GM12878 (cell line): ENCODE data around the gene DAZAP1. TPM values are rescaled to one million over a fixed set of nuclear protein-coding genes. Genes with fewer than 3 reads are reported as not detected.

Experiments used
- ATAC-seq: fragments of 200-7000 bp; cut with Tn5 transposase; 3 replicates; pipeline ENCODE4 v1.9.1; 2020; ENCODE audit warnings: mild to moderate bottlenecking, moderate library complexity
- BruUV-seq: library from RNA; stranded (reverse); fragments of 400-500 nt; replicated peaks from 2 replicates; lab custom pipeline; 2021; lab: Mats Ljungman, UMichigan
- CTCF ChIA-PET: fragments of 300-600 bp; sonication (Branson Sonifier 250); formaldehyde crosslinking; extraction: SDS; loops from one replicate; lab custom pipeline; 2021; ENCODE audit warnings: inconsistent platforms; lab: Yijun Ruan, JAX
- POLR2A ChIA-PET: fragments of 350-600 bp; formaldehyde crosslinking; extraction: SDS; loops from one replicate; lab custom pipeline; 2021; ENCODE audit warnings: inconsistent platforms; lab: Charles Lee
- RAD21 ChIA-PET: fragments of 300-600 bp; sonication (Branson Sonifier 250); formaldehyde crosslinking; loops from one replicate; lab custom pipeline; 2023; ENCODE audit warnings: antibody characterized with exemption; ENCODE audit not compliant: unreplicated experiment; lab: Charles Lee
- SMC1A ChIA-PET: fragments of 300-600 bp; sonication (Branson Sonifier 250); formaldehyde crosslinking; loops from one replicate; lab custom pipeline; 2023; ENCODE audit not compliant: unreplicated experiment, uncharacterized antibody; lab: Charles Lee
- DNase-seq: peaks from one replicate; pipeline ENCODE4 v3.0.0-alpha.2; 2011; ENCODE audit warnings: low read depth, low spot score
- FAIRE-seq: peaks from 3 replicates; lab custom pipeline; 2011; peaks lifted over from hg19 to GRCh38; lab: Jason Lieb, UNC
- H2AFZ ChIP-seq: 2 replicates; pipeline ENCODE4 v1.6.0; 2011; ENCODE audit warnings: low read depth, low read length, control low read depth; ENCODE audit not compliant: control insufficient read depth
- H3K27ac ChIP-seq: 2 replicates; pipeline ENCODE4 v1.5.1; 2011; ENCODE audit warnings: control low read depth; ENCODE audit not compliant: control insufficient read depth, insufficient read depth
- H3K27me3 ChIP-seq, 2 experiments: replicated peaks in 1 of 2; 2 replicates each; pipeline versions ENCODE4 v1.6.0 to v1.6.1; 2011; ENCODE audit warnings: low read length in 1 of 2; ENCODE audit not compliant: control insufficient read depth in 2 of 2, insufficient read depth in 2 of 2
- H3K36me3 ChIP-seq, 2 experiments: 2 replicates each; pipeline ENCODE4 v1.5.1; 2011; ENCODE audit warnings: low read length in 1 of 2; ENCODE audit not compliant: control insufficient read depth in 2 of 2, insufficient read depth in 2 of 2
- H3K4me1 ChIP-seq: 2 replicates; pipeline ENCODE4 v1.6.1; 2011; ENCODE audit warnings: mild to moderate bottlenecking, low read length, moderate library complexity, mixed read lengths; ENCODE audit not compliant: control insufficient read depth, insufficient read depth
- H3K4me2 ChIP-seq: 2 replicates; pipeline ENCODE4 v1.6.0; 2011; ENCODE audit warnings: control low read depth; ENCODE audit not compliant: control insufficient read depth, insufficient read depth
- H3K4me3 ChIP-seq: fragments of 200-600 bp; sonication (generic); 2 replicates; pipeline ENCODE4 v1.5.1; 2016
- H3K79me2 ChIP-seq: 2 replicates; pipeline ENCODE4 v1.6.0; 2011; ENCODE audit warnings: low read length; ENCODE audit not compliant: control insufficient read depth, insufficient read depth
- H3K9ac ChIP-seq: 2 replicates; pipeline ENCODE4 v1.8.0; 2011; ENCODE audit warnings: low read length, control low read depth, mixed read lengths; ENCODE audit not compliant: control insufficient read depth, insufficient read depth
- H3K9me3 ChIP-seq: replicated peaks from 3 replicates; pipeline ENCODE4 v1.5.1; 2011; ENCODE audit warnings: mild to moderate bottlenecking, low read length; ENCODE audit not compliant: control insufficient read depth, insufficient read depth
- H4K20me1 ChIP-seq: 2 replicates; pipeline ENCODE4 v1.6.0; 2011; ENCODE audit not compliant: control insufficient read depth, insufficient read depth
- ATF7 ChIP-seq: fragments of 450-650 bp; IDR thresholded peaks from 2 replicates; pipeline ENCODE4 v1.6.1; 2016; ENCODE audit warnings: low read depth, mild to moderate bottlenecking
- BACH1 ChIP-seq: fragments of 450-650 bp; IDR thresholded peaks from 2 replicates; pipeline ENCODE4 v1.6.1; 2017; ENCODE audit warnings: mild to moderate bottlenecking, borderline replicate concordance
- BCL11A ChIP-seq: IDR thresholded peaks from 2 replicates; pipeline ENCODE4 v1.6.1; 2011; ENCODE audit warnings: low read depth, low read length
- BMI1 ChIP-seq: fragments of 450-650 bp; IDR thresholded peaks from 2 replicates; pipeline ENCODE4 v1.6.1; 2016; ENCODE audit warnings: mild to moderate bottlenecking, moderate library complexity, borderline replicate concordance
- BRCA1 ChIP-seq: IDR thresholded peaks from 2 replicates; pipeline ENCODE4 v1.6.1; 2011; ENCODE audit warnings: low read depth, low read length, improper control_type of control experiment
- CEBPB ChIP-seq, 2 experiments: fragments of 150-350 bp in 1 of 2; IDR thresholded peaks; 2 replicates each; pipeline ENCODE4 v1.6.1; 2012 to 2014; ENCODE audit warnings: low read depth in 2 of 2, low read length in 2 of 2, borderline replicate concordance in 1 of 2, inconsistent platforms in 1 of 2
- CREM ChIP-seq: IDR thresholded peaks from 2 replicates; pipeline ENCODE4 v1.6.1; 2014; ENCODE audit warnings: antibody characterized with exemption, low read depth
- ESRRA ChIP-seq: IDR thresholded peaks from 2 replicates; pipeline ENCODE4 v1.6.1; 2012; ENCODE audit warnings: mild to moderate bottlenecking, low read length, improper control_type of control experiment
- GATAD2B ChIP-seq: fragments of 450-650 bp; conservative IDR thresholded peaks from 2 replicates; pipeline ENCODE4 v1.6.1; 2017; ENCODE audit warnings: low read depth, mild to moderate bottlenecking, moderate library complexity
- SIN3A ChIP-seq: IDR thresholded peaks from 2 replicates; pipeline ENCODE4 v1.6.1; 2012; ENCODE audit warnings: low read depth, low read length, improper control_type of control experiment
- SMC3 ChIP-seq: IDR thresholded peaks from 2 replicates; pipeline ENCODE4 v1.6.1; 2011; ENCODE audit warnings: low read length, improper control_type of control experiment, borderline replicate concordance
- SREBF2 ChIP-seq: IDR thresholded peaks from 2 replicates; pipeline ENCODE4 v1.6.1; 2012; ENCODE audit warnings: mild to moderate bottlenecking, low read length
- SUZ12 ChIP-seq: fragments of 200-600 bp; sonication (generic); IDR thresholded peaks from one replicate; pipeline ENCODE4 v1.6.1; 2018; ENCODE audit warnings: antibody characterized with exemption, mild to moderate bottlenecking; ENCODE audit not compliant: unreplicated experiment
- TCF7 ChIP-seq: IDR thresholded peaks from 2 replicates; pipeline ENCODE4 v1.6.1; 2014; ENCODE audit warnings: antibody characterized with exemption, borderline replicate concordance
- ZSCAN29 ChIP-seq: fragments of 450-650 bp; IDR thresholded peaks from 2 replicates; pipeline ENCODE4 v1.6.1; 2017; ENCODE audit warnings: mild to moderate bottlenecking, moderate library complexity
- WGBS: methylation state at CpG from one replicate; pipeline ENCODE4 v1.1.6; 2016; ENCODE audit warnings: low lambda C conversion rate; ENCODE audit not compliant: insufficient replicate concordance, insufficient coverage; ENCODE audit errors: missing lambda C conversion rate; 5-methylcytosine and 5-hydroxymethylcytosine counted together
- in situ Hi-C: fragments of 300-500 bp; cut with MboI; formaldehyde crosslinking; loops from 9 replicates; pipeline ENCODE4 v1.14.3; 2018; ENCODE audit warnings: mixed read lengths
- intact Hi-C: fragments of 100-400 bp; cut with micrococcal nuclease; formaldehyde crosslinking; loops from one replicate; pipeline ENCODE4 v1.14.2; 2022; ENCODE audit not compliant: unreplicated experiment
- polyA plus RNA-seq, 11 experiments: library from polyadenylated mRNA; depleted of rRNA in 4 of 11; unstranded in 6 of 11; stranded (reverse) in 5 of 11; fragments of >200 nt; fragmentation: Nextera tagmentation in 4 of 11; fragmentation: Illumina TruSeq in 1 of 11; extraction: Ambion mirVana in 4 of 11; extraction: Trizol in 1 of 11; gene quantifications; 1 replicate in 1 of 11; 2 replicates in 10 of 11; pipeline versions ENCODE4 v1.2.1 to v1.2.3, GENCODE V29; 2011 to 2016; ENCODE audit warnings: inconsistent platforms in 2 of 11, missing spikeins in 2 of 11, low read depth in 1 of 11
- total RNA-seq, 4 experiments: library from RNA; depleted of rRNA in 3 of 4; stranded (reverse); fragments of >200 nt in 3 of 4; fragmentation: Illumina TruSeq in 1 of 4; extraction: Trizol in 1 of 4; gene quantifications; 2 replicates each; pipeline versions ENCODE4 v1.2.1 to v1.2.3, GENCODE V29; 2013 to 2021
- TF ChIP-seq, protein P1 (sequence below): IDR thresholded peaks from 2 replicates; pipeline ENCODE4 v1.6.1; 2012; ENCODE audit warnings: low read depth, low read length, improper control_type of control experiment
- TF ChIP-seq, protein P2 (sequence below): fragments of 150-350 bp; IDR thresholded peaks from 2 replicates; pipeline ENCODE4 v1.6.1; 2014; ENCODE audit warnings: mild to moderate bottlenecking, low read depth, low read length
- TF ChIP-seq, protein P3 (sequence below): fragments of 450-650 bp; IDR thresholded peaks from 2 replicates; pipeline ENCODE4 v1.6.1; 2016; ENCODE audit warnings: mild to moderate bottlenecking, moderate library complexity, borderline replicate concordance

The DAZAP1 gene
- total and polyA plus RNA-seq, 10 of the 15 experiments (the other 5 are each of a cell fraction or from before 2014, with no cell fraction given), result 9.9 to 240 (median 92.3) TPM

DNA sequence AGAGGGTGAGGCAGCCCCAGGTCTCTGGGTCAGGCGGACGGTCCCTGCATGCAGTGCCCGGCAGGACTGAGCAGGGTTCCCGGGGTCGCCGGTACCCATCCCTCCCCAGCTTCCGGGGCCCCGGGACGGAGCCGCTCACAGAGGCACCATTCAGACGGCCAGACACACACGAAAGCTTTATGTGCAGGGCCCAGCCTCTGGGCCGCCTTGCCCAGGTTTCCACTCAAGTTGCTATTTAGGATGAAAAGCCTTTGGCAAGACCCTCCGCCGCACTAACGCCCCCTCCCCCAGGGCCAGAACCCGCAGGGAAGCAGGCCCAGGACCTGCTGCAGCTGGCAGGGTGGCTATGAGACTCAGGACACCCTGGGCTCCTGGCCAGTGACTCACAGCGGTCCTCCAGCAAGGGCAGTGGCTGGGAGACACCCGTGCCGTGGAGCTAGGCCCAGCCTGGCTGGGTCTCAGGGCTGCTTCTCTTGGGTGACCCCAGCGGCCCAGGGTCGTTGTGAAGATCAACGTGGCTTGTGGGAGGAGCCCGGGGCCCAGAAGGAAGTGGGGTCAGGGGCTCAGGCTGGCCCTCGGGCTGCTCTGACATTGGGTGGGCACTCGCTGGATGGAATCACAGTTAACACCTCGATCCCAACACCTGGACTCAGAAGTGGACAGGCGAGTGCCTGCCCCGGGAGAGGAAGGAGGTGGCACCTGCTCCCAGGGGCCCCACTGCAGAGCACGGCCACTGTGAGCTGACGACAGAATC lies 66.8 kb downstream of the DAZAP1 start:
- Histone ChIP-seq H3K4me2 (no peak overlapping the region), H3K9me3 (no peaks in the 10 kb centered on the region), H3K36me3 (no peaks in the 10 kb centered on the region), H3K4me1 (peaks cover 7% of the 10 kb centered on the region), H3K27me3 (peaks cover 3 to 22% of the 10 kb centered on the region in 2 experiments), H3K4me3 (no peak overlapping the region), H3K27ac (no peak overlapping the region), H3K9ac (no peak overlapping the region), H4K20me1 (peaks cover 7% of the 10 kb centered on the region), H2AFZ (no peak overlapping the region), H3K79me2 (peaks cover 8% of the 10 kb centered on the region)
- 78% methylated on average over 31 of the region's 31 CpGs for WGBS
- ChIA-PET RAD21 (no interaction called here), CTCF (no interaction called here), POLR2A (no interaction called here), SMC1A (no interaction called here)
- no peak for TF ChIP-seq BRCA1
- TF ChIP-seq ATF7, result no peak
- TF ChIP-seq TCF7, result no peak
- no peak for TF ChIP-seq SMC3
- TF ChIP-seq, protein P1, sequence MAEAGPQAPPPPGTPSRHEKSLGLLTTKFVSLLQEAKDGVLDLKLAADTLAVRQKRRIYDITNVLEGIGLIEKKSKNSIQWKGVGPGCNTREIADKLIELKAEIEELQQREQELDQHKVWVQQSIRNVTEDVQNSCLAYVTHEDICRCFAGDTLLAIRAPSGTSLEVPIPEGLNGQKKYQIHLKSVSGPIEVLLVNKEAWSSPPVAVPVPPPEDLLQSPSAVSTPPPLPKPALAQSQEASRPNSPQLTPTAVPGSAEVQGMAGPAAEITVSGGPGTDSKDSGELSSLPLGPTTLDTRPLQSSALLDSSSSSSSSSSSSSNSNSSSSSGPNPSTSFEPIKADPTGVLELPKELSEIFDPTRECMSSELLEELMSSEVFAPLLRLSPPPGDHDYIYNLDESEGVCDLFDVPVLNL, result no peak
- no peak for TF ChIP-seq CEBPB (IDR thresholded peaks at IDR 0.05; ENCODE audit: borderline replicate concordance in 1 of 2, low read depth in 2 of 2, low read length in 2 of 2)
- TF ChIP-seq, protein P2, sequence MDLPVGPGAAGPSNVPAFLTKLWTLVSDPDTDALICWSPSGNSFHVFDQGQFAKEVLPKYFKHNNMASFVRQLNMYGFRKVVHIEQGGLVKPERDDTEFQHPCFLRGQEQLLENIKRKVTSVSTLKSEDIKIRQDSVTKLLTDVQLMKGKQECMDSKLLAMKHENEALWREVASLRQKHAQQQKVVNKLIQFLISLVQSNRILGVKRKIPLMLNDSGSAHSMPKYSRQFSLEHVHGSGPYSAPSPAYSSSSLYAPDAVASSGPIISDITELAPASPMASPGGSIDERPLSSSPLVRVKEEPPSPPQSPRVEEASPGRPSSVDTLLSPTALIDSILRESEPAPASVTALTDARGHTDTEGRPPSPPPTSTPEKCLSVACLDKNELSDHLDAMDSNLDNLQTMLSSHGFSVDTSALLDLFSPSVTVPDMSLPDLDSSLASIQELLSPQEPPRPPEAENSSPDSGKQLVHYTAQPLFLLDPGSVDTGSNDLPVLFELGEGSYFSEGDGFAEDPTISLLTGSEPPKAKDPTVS, result no peak
- no peak for TF ChIP-seq BMI1
- no peak for TF ChIP-seq BACH1
- TF ChIP-seq CREM, result no peak
- no peak for TF ChIP-seq ESRRA
- TF ChIP-seq SUZ12, result no peak
- no peak for TF ChIP-seq SIN3A
- TF ChIP-seq BCL11A, result no peak
- no peak for TF ChIP-seq ZSCAN29
- TF ChIP-seq, protein P3, sequence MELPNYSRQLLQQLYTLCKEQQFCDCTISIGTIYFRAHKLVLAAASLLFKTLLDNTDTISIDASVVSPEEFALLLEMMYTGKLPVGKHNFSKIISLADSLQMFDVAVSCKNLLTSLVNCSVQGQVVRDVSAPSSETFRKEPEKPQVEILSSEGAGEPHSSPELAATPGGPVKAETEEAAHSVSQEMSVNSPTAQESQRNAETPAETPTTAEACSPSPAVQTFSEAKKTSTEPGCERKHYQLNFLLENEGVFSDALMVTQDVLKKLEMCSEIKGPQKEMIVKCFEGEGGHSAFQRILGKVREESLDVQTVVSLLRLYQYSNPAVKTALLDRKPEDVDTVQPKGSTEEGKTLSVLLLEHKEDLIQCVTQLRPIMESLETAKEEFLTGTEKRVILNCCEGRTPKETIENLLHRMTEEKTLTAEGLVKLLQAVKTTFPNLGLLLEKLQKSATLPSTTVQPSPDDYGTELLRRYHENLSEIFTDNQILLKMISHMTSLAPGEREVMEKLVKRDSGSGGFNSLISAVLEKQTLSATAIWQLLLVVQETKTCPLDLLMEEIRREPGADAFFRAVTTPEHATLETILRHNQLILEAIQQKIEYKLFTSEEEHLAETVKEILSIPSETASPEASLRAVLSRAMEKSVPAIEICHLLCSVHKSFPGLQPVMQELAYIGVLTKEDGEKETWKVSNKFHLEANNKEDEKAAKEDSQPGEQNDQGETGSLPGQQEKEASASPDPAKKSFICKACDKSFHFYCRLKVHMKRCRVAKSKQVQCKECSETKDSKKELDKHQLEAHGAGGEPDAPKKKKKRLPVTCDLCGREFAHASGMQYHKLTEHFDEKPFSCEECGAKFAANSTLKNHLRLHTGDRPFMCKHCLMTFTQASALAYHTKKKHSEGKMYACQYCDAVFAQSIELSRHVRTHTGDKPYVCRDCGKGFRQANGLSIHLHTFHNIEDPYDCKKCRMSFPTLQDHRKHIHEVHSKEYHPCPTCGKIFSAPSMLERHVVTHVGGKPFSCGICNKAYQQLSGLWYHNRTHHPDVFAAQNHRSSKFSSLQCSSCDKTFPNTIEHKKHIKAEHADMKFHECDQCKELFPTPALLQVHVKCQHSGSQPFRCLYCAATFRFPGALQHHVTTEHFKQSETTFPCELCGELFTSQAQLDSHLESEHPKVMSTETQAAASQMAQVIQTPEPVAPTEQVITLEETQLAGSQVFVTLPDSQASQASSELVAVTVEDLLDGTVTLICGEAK, result no peak
- TF ChIP-seq GATAD2B, result no peak
- no peak for TF ChIP-seq SREBF2
- DNase-seq (no peak), FAIRE-seq (no peak), ATAC-seq (no peak)
- BruUV-seq, result no TSS peak
- intact Hi-C loops, result no loop called here
- in situ Hi-C loops, result no loop called here
